Dendritic cell treated with granulocyte-macrophage colony-stimulating factor and Interleukin-4, amounts not matched to agents 40 ng/mL and 50 ng/mL, for 4 days (primary cell): Measurements from ENCODE around the gene EPHB2.
"Not testable (repeated sequence)": the region's sequence is repeated elsewhere in the genome, so short reads cannot be mapped to it uniquely, and the experiment has no call there.

Source experiments
- H3K27ac Mint-ChIP-seq: one replicate; pipeline ENCODE4 v1.8.0; 2022; ENCODE audit warnings: mild to moderate bottlenecking, mixed read lengths
- H3K27me3 Mint-ChIP-seq: one replicate; pipeline ENCODE4 v1.8.0; 2022; ENCODE audit warnings: mild to moderate bottlenecking, mixed read lengths
- H3K36me3 Mint-ChIP-seq: one replicate; pipeline ENCODE4 v1.8.0; 2022; ENCODE audit warnings: low read depth, mixed read lengths
- H3K4me1 Mint-ChIP-seq: one replicate; pipeline ENCODE4 v1.8.0; 2022; ENCODE audit warnings: low read depth, mixed read lengths
- H3K4me3 Mint-ChIP-seq: one replicate; pipeline ENCODE4 v1.8.0; 2022; ENCODE audit warnings: mild to moderate bottlenecking, moderate library complexity, mixed read lengths
- H3K9me3 Mint-ChIP-seq: one replicate; pipeline ENCODE4 v1.8.0; 2022; ENCODE audit warnings: mixed read lengths
- intact Hi-C: fragments of 100-400 bp; cut with micrococcal nuclease; formaldehyde crosslinking; loops from one replicate; pipeline ENCODE4 v1.15.0; 2022

Gene EPHB2

DNA sequence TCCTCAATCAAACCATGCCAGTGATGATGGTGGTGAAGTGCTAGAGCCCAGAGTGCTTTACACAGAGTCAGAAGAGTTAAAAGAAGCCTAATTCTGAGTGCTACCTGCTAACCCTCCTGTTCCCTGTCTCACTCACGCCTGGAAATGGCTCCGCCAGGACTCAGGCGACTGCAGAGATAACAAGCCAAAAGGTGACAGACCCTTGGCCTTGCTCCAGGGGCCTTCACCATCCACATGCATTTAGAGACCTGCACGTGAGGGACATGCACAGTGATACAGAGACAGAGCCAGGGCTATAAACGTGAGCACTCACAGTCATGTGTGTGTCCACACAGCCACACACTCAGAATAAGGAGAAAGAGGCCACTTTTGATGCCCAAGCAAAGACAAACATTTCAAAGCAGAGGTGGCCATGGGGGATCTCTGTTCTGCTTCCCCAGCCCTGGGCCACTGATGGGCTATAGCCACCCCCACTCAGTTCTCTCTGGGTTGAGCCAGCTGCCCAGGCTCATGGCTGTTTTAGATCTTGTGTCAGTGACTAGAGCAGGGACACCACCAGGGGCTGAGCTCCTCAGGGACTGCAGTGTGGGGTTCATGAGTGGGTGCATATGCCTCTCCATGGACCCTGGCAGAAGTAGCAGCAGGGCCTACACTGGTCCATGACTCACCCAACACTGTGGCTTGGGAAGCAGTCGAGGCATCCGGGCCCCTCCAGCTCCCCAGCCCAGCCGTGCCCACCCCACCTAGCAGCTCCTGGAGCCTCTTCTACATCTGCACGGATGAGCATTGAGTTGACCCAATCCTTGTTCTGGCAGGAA, 117.2 kb downstream of the EPHB2 start:
- no peaks in the 10 kb centered on the region for H3K9me3 Mint-ChIP-seq
- peaks cover 17% of the 10 kb centered on the region for H3K27me3 Mint-ChIP-seq
- H3K4me3 Mint-ChIP-seq, result no peak overlapping the region
- peaks cover 31% of the 10 kb centered on the region for H3K4me1 Mint-ChIP-seq
- H3K27ac Mint-ChIP-seq, result no peak overlapping the region
- intact Hi-C loops, result no loop called here
- H3K36me3 Mint-ChIP-seq, result no peaks in the 10 kb centered on the region

DNA sequence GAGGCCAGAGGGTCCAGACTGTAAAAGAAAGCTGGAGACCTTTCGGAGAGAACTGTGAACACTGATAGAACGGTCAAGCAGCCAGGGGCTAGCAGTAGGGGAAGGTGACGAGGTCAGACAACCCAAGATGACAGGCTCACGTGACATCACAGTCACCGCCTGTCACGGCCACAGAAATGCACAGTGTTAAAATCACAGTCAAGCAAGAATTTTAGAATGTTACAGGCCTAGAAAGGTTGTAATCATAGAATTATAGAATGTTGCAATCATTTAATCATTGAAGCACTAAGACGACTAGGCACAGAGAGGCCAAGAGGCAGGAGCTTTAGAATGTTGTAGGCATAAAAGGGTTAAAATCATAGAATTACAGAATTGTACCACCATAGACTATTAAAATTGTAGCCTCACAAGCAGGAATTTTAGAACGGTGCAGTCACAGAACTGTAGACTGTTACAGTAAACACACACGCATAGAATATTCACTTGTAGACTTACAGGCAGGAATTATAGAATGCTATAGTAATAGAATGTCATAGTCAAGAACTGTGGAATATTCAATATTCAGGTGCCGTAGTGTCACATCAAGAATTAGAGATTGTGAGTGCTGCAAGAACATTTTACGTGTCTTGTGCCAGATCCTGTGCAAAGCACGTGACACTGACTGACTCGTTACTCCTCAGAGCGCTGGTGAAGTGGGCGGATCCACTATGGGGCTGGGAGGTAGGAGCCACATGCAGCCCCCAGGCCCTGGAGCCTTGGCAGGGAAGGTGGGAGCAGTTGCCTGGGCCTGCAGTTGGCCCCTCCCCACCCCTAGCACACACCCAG, 118.1 kb downstream of the EPHB2 start:
- Mint-ChIP-seq H3K4me1 (peaks cover 31% of the 10 kb centered on the region), H3K27me3 (peaks cover 16% of the 10 kb centered on the region), H3K4me3 (no peak overlapping the region), H3K27ac (no peak overlapping the region), H3K36me3 (no peaks in the 10 kb centered on the region), H3K9me3 (no peaks in the 10 kb centered on the region)
- intact Hi-C loops, result no loop called here

DNA sequence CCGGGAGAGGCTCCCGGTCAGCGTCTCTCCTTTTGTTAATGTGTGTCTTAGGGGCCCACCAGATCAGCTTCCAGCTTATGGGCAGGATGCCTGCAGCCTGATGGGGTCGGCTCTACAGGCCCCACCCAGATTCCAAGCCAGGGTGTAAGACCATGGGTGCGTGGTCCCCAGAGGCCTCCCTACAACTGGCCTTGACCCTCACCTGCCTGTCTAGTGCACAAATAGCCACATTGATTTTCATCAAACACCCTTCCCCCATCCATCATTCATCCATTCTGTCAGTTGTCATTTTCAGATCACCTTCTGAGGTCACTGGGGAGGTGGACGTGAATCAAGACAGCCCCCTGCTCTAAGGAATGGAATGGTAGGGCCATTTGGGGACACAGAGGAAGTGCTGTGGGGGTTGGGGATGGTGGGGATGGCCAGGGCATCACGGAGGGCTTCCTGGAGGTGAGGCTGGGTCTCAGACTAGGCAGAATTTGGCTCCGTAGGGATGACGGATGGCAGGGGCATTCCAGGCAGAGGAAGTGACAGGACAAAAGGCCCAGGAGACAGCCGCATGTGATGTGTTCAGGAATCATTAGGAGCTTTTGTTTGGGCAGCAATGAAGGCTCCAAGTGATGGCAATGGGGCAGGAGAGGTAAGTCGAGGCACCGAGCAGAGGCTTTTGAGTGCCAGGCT, 118.8 kb downstream of the EPHB2 start:
- no peaks in the 10 kb centered on the region for H3K36me3 Mint-ChIP-seq
- H3K4me3 Mint-ChIP-seq, result no peak overlapping the region
- H3K27ac Mint-ChIP-seq, result no peak overlapping the region
- H3K27me3 Mint-ChIP-seq, result peaks cover 12% of the 10 kb centered on the region
- no peaks in the 10 kb centered on the region for H3K9me3 Mint-ChIP-seq
- intact Hi-C loops, result no loop called here
- H3K4me1 Mint-ChIP-seq, result peaks cover 31% of the 10 kb centered on the region

DNA sequence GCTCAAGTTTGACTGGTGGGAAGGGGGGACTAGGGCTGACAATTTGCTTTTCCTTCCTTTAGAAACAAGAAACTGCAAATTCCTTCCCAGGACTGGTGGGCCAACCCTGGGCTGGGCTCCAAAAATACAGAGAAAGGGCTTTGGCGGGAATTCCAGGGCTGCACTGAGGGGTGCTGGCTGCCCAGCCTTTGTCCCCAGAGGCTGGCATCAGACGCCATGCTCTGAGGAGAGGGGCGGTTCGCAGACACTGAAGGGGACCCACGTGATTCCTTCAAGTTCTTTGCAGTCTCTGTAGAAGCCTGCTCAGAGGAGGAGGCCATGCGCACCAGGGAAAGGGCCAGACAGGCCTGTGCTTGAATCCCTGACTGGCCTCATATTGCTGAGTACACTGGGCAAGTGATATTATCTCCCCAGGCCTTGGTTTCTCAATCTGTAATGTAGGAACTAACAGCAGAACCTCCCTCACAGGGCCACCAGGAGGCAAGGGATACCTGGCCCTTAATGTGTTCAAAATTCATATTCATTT, 119.5 kb downstream of the EPHB2 start:
- no peak overlapping the region for H3K4me3 Mint-ChIP-seq

DNA sequence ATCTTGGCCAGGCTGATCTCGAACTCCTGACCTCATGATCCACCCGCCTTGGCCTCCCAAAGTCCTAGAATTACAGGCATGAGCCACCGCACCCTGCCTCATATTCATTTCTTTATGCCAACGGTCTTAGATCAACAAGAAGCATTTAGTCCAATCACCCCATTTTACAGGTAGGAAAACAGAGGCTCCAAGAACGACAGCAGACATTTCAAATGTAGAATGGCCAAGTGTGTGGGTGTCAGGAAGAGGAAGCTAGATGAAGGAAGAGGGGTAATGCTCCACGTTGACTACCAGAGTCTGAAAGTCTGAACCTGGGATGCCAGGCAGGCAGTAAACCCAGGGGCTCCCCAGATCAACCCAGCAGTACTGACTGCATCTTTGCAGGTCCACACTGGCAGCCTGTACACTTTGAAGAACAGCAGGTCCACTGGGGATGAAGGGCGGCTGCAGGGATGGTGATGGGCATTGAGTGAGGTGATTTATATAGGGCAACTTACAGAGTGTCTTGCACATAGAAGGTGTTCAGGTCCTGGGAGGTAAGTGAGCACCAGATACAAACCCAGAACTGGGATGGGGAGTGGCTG, 120.2 kb downstream of the EPHB2 start:
- peak overlapping the region; percentile 26 for H3K27ac Mint-ChIP-seq
- peaks cover 7% of the 10 kb centered on the region for H3K27me3 Mint-ChIP-seq
- H3K36me3 Mint-ChIP-seq, result no peaks in the 10 kb centered on the region
- no peak overlapping the region for H3K4me3 Mint-ChIP-seq
- H3K4me1 Mint-ChIP-seq, result peaks cover 31% of the 10 kb centered on the region
- intact Hi-C loops, result loop anchor here (10.0 kb wide), 1 partner anchor 96 kb away; no protein-coding TSS in a partner anchor
- no peaks in the 10 kb centered on the region for H3K9me3 Mint-ChIP-seq

More for the DNA sequence above, 119.5 kb downstream of the EPHB2 start:
- Mint-ChIP-seq H3K27me3 (peaks cover 12% of the 10 kb centered on the region), H3K36me3 (no peaks in the 10 kb centered on the region), H3K27ac (no peak overlapping the region), H3K9me3 (no peaks in the 10 kb centered on the region), H3K4me1 (peaks cover 31% of the 10 kb centered on the region)
- intact Hi-C loops, result loop anchor here (10.0 kb wide), 1 partner anchor 95 kb away; no protein-coding TSS in a partner anchor

DNA sequence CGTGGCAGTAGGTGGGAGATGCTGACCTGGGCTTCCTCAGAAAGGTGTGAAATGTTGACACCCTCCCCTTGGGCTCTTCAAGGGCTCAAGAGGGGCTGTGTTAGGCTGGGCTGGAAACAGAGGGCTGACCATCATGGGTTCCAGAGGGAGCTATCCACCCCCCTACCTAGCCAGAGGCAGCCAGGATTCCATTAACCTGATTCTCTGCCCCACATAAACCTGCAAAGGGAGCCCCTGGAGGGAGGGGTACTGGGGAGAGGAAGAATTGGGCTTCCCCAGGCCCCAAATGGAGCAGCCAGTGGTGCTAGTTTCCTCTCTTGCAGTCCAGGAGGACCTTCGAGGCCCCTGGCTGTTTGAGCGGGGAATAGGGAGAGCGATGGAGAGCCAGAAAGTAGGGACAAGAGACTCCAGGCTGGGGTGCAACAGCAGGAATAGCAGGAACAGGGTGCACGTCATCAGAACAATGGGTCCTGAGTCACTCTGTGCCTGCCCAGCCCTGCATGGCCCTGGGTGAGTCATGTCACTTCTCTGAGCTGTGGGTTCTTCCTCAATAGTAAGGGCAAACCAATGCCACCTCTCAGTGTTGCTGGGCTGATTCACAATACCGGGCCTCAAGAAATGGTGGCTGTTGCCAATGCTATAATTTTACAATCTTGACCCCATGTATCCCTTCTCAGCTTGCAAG, 121.2 kb downstream of the EPHB2 start:
- Mint-ChIP-seq H3K4me1 (peaks cover 29% of the 10 kb centered on the region), H3K9me3 (no peaks in the 10 kb centered on the region), H3K4me3 (no peak overlapping the region), H3K27me3 (peaks cover 9% of the 10 kb centered on the region), H3K36me3 (no peaks in the 10 kb centered on the region), H3K27ac (peak overlapping the region; percentile 77)
- intact Hi-C loops, result loop anchor here (10.0 kb wide), 1 partner anchor 97 kb away; no protein-coding TSS in a partner anchor

DNA sequence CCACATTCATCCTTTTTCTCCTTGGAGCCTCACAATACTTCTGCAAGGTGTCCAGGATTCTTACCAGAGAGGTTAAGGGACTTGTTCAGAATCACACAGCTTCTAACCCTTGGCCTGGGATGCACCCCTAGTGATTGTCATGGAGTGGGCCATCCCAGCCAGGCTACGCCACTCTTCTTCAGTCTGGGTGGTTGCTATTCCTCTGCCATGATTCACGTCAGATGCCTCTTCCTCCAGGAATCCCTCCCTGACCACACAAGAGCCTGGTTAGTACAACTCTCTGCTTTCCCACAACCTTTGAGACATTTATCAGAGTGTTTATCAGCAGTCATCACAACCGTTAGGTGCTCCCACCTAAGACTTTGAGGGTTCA, 121.8 kb downstream of the EPHB2 start:
- Mint-ChIP-seq H3K27ac (peak overlapping the region; percentile 77), H3K9me3 (no peaks in the 10 kb centered on the region), H3K36me3 (no peaks in the 10 kb centered on the region), H3K4me3 (no peak overlapping the region), H3K4me1 (peaks cover 25% of the 10 kb centered on the region), H3K27me3 (peaks cover 10% of the 10 kb centered on the region)
- intact Hi-C loops, result loop anchor here (10.0 kb wide), 1 partner anchor 98 kb away; no protein-coding TSS in a partner anchor

DNA sequence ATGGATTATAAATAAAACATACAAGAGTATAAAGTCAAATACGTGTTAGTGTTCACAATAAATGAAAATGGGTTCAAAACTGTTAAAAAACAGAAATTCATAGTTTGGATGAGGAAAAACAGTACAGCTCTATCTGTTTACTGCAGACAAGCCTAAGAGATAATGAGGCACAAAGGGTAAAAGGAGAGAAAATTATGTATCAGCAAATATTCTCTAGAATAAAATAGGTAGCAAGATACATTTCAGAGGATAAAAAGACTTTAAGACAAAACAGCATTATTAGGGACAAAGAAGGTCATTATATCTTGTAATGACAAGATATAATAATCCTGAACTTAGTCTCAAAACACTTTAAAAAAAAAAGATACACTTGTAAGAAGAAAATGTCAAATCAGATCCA, 123.1 kb downstream of the EPHB2 start:
- intact Hi-C loops, result loop anchor here (10.0 kb wide), 1 partner anchor 99 kb away; no protein-coding TSS in a partner anchor
- Mint-ChIP-seq H3K36me3 (no peaks in the 10 kb centered on the region), H3K4me3 (no peak overlapping the region), H3K9me3 (no peaks in the 10 kb centered on the region), H3K27ac (no peak overlapping the region), H3K4me1 (peaks cover 25% of the 10 kb centered on the region), H3K27me3 (peaks cover 12% of the 10 kb centered on the region)

DNA sequence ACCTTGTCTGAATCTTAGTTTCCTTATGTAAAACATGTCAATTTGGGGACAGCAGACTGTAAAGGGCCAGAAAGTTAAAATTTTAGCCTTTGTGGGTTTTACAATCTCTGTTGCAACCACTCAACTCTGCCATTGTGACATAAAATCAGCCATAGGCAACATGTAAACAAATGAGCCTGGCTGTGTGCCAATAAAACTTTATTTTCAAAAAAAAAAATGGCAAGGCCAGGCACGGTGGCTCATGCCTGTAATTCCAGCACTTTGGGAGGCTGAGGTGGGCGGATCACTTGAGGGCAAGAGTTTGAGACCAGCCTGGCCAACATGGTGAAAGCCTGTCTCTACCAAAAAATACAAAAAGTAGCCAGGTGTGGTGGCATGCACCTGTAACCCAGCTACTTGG, 123.8 kb downstream of the EPHB2 start:
- not testable (repeated sequence) for H3K36me3 Mint-ChIP-seq, H3K9me3 Mint-ChIP-seq, H3K27ac Mint-ChIP-seq, H3K4me3 Mint-ChIP-seq
- H3K27me3 Mint-ChIP-seq, result peaks cover 14% of the 10 kb centered on the region
- intact Hi-C loops, result loop anchor here (10.0 kb wide), 1 partner anchor 100 kb away; no protein-coding TSS in a partner anchor
- peaks cover 20% of the 10 kb centered on the region for H3K4me1 Mint-ChIP-seq

DNA sequence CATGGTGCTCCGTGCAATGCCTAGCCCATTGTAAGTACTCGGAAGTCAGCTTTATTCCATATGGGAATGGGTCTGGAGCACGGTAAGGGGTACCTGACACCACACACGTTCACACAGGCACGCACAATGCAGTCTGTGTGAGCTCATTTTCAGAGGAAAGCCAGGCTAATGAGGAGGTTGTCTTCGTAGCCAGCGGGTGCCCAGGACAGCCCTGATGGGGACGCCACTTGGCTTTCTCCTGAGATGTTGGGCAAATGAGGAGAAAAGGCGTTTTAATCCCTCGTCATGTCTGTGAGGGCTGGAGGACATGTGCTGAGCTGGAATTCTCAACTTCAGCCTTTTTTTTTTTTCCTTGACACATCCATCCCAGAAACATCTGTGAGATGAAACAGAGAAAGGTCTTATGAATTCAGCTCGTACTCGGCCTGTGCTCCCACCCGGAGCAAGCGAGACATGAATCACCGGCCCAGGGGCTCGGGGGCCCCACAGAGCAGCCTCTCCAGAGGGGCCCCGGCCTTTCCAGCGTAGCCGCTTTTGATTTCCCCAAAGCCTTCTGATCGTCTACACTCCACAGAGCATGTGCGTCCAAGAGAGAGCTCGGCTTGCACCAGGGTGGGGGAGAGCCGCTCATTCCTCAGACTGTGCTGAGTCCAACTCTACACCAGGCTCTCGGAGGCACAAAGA, 125.1 kb downstream of the EPHB2 start:
- Mint-ChIP-seq H3K27me3 (peaks cover 16% of the 10 kb centered on the region), H3K27ac (no peak overlapping the region), H3K4me3 (no peak overlapping the region), H3K9me3 (no peaks in the 10 kb centered on the region), H3K36me3 (no peaks in the 10 kb centered on the region), H3K4me1 (peaks cover 18% of the 10 kb centered on the region)
- intact Hi-C loops, result loop anchor here (10.0 kb wide), 1 partner anchor 101 kb away; no protein-coding TSS in a partner anchor

DNA sequence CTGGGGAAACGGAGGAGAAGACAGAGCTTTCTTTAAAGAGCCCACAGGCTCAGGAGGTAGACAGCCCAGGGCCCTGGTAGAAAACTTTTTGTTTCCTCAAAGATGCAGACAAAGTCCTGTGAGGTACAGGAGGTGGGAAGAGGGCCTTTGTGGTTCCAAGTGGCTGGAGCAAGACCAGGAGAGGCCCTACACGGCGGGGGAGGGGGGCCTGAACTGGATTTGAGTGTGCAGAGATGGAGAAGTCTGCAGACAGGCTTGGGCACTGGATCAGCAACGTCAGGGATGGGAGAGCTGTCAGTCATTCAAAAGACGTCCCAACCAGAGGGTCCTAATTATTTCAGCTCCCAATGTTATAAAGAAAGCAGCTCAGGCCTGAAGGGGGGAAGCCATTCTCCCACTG, 126.2 kb downstream of the EPHB2 start:
- H3K9me3 Mint-ChIP-seq, result no peaks in the 10 kb centered on the region
- no peak overlapping the region for H3K27ac Mint-ChIP-seq
- no peaks in the 10 kb centered on the region for H3K36me3 Mint-ChIP-seq
- no peak overlapping the region for H3K4me3 Mint-ChIP-seq
- peaks cover 14% of the 10 kb centered on the region for H3K4me1 Mint-ChIP-seq
- intact Hi-C loops, result loop anchor here (10.0 kb wide), 1 partner anchor 102 kb away; no protein-coding TSS in a partner anchor
- peaks cover 21% of the 10 kb centered on the region for H3K27me3 Mint-ChIP-seq

DNA sequence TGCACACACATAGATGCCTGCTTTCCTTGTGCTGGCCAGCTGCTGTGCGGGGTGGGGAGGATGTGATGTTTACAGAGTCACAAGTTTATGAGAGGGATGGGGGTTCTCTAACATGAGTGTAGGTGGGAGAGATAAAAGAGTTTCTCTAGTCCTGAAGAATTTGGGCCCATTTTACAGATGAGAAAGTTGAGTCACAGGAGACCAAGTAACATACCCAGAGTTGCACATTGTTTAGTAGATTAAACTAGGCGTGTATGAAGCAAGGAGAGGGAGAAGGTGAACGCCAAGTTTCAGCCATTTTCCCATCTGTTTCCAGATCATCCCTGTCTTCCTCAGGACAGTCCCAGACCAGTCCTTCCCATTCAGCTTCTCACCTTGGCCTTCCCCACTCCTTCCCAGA, 126.7 kb downstream of the EPHB2 start:
- no peak overlapping the region for H3K27ac Mint-ChIP-seq
- no peaks in the 10 kb centered on the region for H3K9me3 Mint-ChIP-seq
- peaks cover 9% of the 10 kb centered on the region for H3K4me1 Mint-ChIP-seq
- H3K27me3 Mint-ChIP-seq, result peaks cover 24% of the 10 kb centered on the region
- no peak overlapping the region for H3K4me3 Mint-ChIP-seq
- intact Hi-C loops, result loop anchor here (10.0 kb wide), 1 partner anchor 103 kb away; no protein-coding TSS in a partner anchor
- no peaks in the 10 kb centered on the region for H3K36me3 Mint-ChIP-seq
